ENCODE results near the gene COL28A1. TPM values are rescaled to one million over a fixed set of nuclear protein-coding genes. Genes with fewer than 3 reads are reported as not detected.

The COL28A1 gene
- total and polyA plus RNA-seq, 2 of the 13 experiments (the other 11 are each of a cell fraction or from before 2014, with no cell fraction given): 0.07 to 0.15 TPM

DNA sequence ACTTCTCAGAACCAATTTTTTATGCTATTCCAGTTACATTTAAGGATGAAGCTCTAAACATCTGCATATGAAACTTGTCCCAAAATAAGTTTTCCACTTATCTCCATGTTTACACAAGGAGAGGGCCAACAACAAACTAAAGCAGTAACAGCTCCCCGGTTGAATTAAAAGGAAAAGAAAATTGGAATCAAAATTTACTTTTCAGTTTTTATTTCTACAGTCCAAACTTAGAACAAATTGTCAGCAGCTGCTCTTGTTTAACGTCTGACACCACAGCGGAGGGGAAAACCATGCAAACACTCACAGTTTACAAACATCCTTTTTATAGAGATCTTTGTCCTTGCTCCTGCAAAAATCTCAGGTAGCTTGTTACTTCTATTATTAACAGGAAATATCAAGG, 101.3 kb downstream of the COL28A1 start:
- in situ Hi-C loops (cut with HindIII; ENCODE audit: extremely low pct_ligation_motif_present, low pct_unique_long_range_greater_than_20kb): no loop called here
- no peaks in the 10 kb centered on the region for H3K79me2 ChIP-seq (ENCODE audit: insufficient read depth, low read length)
- intact Hi-C loops (cut with micrococcal nuclease; ENCODE audit: unreplicated experiment): no loop called here
- no peak overlapping the region for H3K27ac ChIP-seq (ENCODE audit: extremely low read length, insufficient read depth, low read length)
- H2AFZ ChIP-seq (ENCODE audit: low read length): no peak overlapping the region
- no peak overlapping the region for H3K9ac ChIP-seq (ENCODE audit: insufficient read depth, low read depth, low read length)
- ATAC-seq (no peak), DNase-seq (ENCODE audit: low spot score) (no peak), FAIRE-seq (no peak)
- ChIA-PET CTCF (ENCODE audit: low intra/inter-chr PET ratio, low total read pairs) (no interaction called here), POLR2A (no interaction called here)
- no peaks in the 10 kb centered on the region for H3K4me1 ChIP-seq (ENCODE audit: insufficient read depth, low read length)
- TF ChIP-seq, protein P1, sequence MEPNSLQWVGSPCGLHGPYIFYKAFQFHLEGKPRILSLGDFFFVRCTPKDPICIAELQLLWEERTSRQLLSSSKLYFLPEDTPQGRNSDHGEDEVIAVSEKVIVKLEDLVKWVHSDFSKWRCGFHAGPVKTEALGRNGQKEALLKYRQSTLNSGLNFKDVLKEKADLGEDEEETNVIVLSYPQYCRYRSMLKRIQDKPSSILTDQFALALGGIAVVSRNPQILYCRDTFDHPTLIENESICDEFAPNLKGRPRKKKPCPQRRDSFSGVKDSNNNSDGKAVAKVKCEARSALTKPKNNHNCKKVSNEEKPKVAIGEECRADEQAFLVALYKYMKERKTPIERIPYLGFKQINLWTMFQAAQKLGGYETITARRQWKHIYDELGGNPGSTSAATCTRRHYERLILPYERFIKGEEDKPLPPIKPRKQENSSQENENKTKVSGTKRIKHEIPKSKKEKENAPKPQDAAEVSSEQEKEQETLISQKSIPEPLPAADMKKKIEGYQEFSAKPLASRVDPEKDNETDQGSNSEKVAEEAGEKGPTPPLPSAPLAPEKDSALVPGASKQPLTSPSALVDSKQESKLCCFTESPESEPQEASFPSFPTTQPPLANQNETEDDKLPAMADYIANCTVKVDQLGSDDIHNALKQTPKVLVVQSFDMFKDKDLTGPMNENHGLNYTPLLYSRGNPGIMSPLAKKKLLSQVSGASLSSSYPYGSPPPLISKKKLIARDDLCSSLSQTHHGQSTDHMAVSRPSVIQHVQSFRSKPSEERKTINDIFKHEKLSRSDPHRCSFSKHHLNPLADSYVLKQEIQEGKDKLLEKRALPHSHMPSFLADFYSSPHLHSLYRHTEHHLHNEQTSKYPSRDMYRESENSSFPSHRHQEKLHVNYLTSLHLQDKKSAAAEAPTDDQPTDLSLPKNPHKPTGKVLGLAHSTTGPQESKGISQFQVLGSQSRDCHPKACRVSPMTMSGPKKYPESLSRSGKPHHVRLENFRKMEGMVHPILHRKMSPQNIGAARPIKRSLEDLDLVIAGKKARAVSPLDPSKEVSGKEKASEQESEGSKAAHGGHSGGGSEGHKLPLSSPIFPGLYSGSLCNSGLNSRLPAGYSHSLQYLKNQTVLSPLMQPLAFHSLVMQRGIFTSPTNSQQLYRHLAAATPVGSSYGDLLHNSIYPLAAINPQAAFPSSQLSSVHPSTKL (CRISPR knock-in tag; IDR thresholded peaks at IDR 0.05): no peak
- TF ChIP-seq JDP2 (CRISPR knock-in tag; IDR thresholded peaks at IDR 0.05; ENCODE audit: borderline replicate concordance) (no peak), ZNF614 (CRISPR knock-in tag; IDR thresholded peaks at IDR 0.05; ENCODE audit: borderline replicate concordance) (no peak), HNRNPH1 (optimal IDR thresholded peaks at IDR 0.05; ENCODE audit: low read depth, low read length) (no peak)
- TF ChIP-seq, protein P2, sequence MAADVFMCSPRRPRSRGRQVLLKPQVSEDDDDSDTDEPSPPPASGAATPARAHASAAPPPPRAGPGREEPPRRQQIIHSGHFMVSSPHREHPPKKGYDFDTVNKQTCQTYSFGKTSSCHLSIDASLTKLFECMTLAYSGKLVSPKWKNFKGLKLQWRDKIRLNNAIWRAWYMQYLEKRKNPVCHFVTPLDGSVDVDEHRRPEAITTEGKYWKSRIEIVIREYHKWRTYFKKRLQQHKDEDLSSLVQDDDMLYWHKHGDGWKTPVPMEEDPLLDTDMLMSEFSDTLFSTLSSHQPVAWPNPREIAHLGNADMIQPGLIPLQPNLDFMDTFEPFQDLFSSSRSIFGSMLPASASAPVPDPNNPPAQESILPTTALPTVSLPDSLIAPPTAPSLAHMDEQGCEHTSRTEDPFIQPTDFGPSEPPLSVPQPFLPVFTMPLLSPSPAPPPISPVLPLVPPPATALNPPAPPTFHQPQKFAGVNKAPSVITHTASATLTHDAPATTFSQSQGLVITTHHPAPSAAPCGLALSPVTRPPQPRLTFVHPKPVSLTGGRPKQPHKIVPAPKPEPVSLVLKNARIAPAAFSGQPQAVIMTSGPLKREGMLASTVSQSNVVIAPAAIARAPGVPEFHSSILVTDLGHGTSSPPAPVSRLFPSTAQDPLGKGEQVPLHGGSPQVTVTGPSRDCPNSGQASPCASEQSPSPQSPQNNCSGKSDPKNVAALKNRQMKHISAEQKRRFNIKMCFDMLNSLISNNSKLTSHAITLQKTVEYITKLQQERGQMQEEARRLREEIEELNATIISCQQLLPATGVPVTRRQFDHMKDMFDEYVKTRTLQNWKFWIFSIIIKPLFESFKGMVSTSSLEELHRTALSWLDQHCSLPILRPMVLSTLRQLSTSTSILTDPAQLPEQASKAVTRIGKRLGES (CRISPR knock-in tag; IDR thresholded peaks at IDR 0.05; ENCODE audit: borderline replicate concordance): no peak
- H3K9me3 ChIP-seq (ENCODE audit: low read length): no peaks in the 10 kb centered on the region
- BruUV-seq (replicated peaks): no TSS peak
- no peaks in the 10 kb centered on the region for H4K20me1 ChIP-seq (ENCODE audit: insufficient read depth, low read length)
- no peaks in the 10 kb centered on the region for H3K36me3 ChIP-seq (replicated peaks in 1 of 2; ENCODE audit: control insufficient read depth in 1 of 2, insufficient read depth in 2 of 2, low read length in 2 of 2)
- 66% methylated on average over 3 of the region's 3 CpGs for WGBS (ENCODE audit: low lambda C conversion rate)
- H3K27me3 ChIP-seq (ENCODE audit: control insufficient read depth in 1 of 2, insufficient read depth in 2 of 2, low read length in 2 of 2): 0 out of 5 replicates have a peak, but pooled peaks cover 0 to 3% of the 10 kb centered on the region in 2 experiments
- H3K4me3 ChIP-seq (replicated peaks in 1 of 3; ENCODE audit: insufficient read depth in 1 of 3, low read depth in 2 of 3, low read length in 3 of 3): no peak overlapping the region
- H3K4me2 ChIP-seq (ENCODE audit: low read depth, low read length): no peak overlapping the region

Data from HepG2 (cell line).